Suprapubic skin (tissue), 3 donors: Measurements from ENCODE around the gene TRPC4.

ENCODE experiments used
- CTCF ChIP-seq, 2 donors: fragments of 200-600 bp in 1 of 2; fragments of 450-650 bp in 1 of 2; sonication (generic) in 1 of 2; IDR thresholded peaks; one replicate each; pipeline ENCODE4 v1.5.1; 2016 to 2019; ENCODE audit warnings: antibody characterized with exemption in 2 of 2, mild to moderate bottlenecking in 1 of 2, moderate library complexity in 1 of 2
- POLR2A ChIP-seq, 2 donors: fragments of 450-650 bp; IDR thresholded peaks; one replicate each; pipeline ENCODE4 v1.6.1; 2017; ENCODE audit warnings: antibody characterized with exemption in 2 of 2, mild to moderate bottlenecking in 2 of 2, moderate library complexity in 2 of 2

GRCh38 chr13:37729876-37730275, 139.7 kb downstream of the TRPC4 start:
- TF ChIP-seq POLR2A (IDR thresholded peaks at IDR 0.05) (no peak), CTCF (IDR thresholded peaks at IDR 0.05) (no peak)
